GM15510 (cell line): Measurements from ENCODE around the gene P2RX3.

Source experiments
- POLR2A ChIP-seq: IDR thresholded peaks from 3 replicates; pipeline ENCODE4 v1.6.1; 2011; ENCODE audit warnings: borderline replicate concordance; ENCODE audit not compliant: insufficient read length; ENCODE audit errors: extremely low read depth

P2RX3 gene

DNA sequence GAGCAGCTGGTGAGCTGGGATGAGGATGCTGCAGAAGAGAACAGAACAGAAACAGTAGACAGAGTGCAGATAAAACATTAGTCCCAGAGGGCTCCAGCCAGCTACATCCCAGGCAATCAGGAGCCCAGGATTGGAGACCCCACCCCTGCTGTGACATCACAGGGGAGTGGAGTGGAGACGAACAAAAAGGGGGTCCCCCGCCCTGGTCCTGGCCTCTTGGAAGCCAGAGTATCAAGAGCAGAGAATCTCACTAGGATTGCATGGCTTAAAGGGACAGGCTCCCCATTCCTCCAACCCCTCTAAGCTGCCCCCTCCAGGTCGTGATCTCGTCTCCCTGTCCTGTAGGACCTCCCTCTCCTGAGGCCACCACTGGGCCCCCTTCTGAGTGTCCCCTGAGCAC lies at the start of gene P2RX3:
TSS of gene P2RX3 (plus strand) at position 211 of the 400 bp plus-strand sequence. CDS start 199 bp downstream, outside the sequence.
- TF ChIP-seq POLR2A: no peak

DNA sequence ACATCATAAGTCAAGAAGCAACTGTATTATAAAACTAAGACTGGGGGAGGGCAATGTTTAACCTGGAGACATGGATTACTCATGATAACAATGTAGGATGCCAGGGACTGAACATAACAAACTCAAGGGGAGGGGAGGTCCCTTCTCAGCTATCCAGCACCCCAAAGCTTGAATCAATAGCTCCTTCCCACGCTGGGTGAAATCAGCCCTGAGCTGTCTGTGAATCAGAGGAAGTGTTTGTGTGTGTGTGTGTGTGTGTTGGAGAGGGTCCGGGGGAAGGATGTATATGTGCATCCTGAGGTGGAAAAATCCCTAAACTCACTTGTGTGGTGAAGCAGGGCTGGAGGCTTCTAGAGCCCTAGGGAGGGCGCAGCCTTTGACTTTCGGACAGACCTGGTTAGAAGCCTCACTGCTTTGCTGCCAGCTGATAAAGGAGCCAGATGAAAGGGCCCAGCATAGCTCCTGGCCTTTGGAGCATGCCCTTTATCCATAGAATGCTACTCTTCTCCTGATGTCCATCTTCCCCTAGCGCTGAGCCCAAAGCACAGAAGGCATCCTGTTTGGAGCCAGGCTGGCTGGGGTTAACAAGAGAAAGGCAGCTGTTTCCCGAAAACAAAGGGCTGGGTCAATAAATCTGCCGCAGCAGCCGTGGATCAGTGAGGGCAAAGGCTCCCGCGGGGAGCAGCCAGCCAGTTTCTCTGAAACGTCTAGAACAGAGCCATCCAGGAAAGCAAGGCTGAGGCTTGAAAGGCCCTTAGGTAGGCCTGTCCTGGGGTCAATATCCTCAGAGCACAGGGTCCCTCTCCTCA lies 49.2 kb upstream of the P2RX3 start:
- no peak for TF ChIP-seq POLR2A

DNA sequence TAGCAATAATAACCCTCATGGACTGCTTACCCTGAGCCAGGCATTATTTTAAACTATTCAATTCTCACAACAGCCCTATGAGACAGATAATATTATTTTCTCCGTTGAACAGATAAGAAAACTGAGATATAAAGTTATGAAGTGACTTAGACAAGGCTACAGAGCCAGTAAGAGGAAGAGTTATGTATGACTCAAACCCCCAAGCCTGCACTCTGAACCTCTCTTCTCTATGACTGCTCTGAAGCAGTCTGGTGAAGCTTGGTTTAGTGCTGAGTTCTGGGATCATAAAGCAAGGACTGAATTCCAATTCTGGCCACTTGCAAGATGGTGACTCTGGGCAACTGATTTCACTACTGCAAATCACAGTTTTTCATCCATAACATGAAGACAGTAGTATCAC lies 47.9 kb upstream of the P2RX3 start:
- no peak for TF ChIP-seq POLR2A

DNA sequence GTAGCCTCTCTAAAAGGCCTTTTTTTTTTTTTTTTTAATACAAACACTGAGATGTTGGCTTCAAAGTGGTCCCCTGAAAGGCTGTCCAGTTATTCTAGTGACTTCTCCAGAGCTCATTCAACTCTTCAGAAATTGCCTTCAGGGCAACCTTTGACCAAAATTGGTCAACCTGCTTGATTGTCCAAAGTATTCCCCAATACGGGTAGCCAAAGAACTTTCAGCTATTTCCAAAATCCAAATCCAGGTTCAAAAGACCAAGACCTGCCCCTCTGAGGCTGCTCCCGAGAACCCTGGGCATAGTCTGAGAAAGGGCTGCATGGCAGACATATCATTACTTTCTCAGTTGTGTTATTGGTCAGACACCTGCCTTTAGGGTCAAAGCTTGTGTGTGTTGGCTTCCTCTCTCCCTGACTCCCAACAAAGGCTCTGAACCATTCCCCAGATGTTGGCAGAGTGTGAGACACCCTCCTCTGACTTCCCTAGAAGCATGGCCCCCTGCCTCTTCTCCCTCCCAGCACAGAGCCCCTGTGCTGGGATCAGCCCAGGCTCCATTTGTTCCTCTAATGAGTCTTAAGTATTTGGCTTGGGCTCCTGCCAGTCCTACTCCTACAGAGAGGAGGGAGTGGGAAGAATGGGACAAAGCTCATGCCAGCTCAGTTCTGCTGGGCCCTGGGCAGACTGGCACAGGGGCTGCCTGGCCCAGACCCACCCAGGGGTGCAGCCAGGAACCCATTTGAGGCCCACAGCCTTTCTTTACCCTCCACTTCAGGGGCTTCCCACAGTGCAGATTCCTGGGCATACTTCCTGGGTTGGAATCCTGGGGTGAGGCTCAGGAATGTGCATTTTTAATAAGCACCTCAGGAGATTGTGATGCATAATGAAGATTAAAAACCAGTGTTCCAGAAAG lies 43.7 kb upstream of the P2RX3 start:
- no peak for TF ChIP-seq POLR2A

DNA sequence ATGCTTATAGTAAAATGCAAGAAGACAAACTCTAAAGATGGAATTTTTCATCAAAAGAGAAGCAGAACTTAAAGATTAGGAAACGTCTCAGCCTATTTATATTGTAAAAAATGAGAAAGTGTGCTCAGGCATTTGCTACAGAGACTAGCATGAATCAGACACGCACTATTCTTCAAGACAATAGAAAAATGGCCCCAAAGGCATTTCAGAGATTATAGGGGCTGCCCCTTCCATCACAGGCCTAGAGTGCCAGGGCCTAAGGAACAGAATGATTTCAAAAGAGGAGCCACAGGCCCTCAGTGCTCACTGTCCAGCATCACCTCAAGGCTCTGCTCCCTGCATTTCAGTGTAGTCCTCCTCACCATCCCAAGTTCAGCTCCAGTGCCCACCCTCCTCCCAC lies 40.9 kb upstream of the P2RX3 start:
- no peak for TF ChIP-seq POLR2A

DNA sequence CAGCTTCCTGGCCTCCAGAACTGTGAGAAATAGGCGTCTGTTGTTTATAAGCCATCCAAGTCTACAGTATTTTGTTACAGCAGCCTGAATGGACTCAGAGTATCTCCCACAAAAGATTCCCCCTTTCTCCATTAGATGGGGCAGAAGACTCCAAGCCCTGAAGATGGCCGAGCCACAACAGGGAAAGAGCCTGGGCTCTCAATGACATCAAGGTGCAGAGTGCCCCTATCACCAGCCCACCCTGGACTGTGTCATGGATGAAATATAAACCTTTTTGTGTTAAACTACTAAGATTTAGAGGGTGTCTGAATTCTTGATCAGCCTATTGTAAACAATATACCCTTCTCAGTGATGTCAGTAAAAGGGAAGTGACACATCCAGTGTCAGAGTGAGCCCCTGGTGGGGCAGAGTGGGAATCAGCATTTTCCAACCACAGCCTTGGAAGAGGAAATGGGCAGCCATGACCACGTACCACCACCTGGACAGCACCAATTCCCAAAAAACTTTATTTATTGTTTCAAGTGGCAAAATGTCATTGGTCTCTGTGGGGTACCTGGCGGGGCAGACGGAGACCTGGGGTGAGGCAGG lies 38.9 kb upstream of the P2RX3 start:
- no peak for TF ChIP-seq POLR2A

DNA sequence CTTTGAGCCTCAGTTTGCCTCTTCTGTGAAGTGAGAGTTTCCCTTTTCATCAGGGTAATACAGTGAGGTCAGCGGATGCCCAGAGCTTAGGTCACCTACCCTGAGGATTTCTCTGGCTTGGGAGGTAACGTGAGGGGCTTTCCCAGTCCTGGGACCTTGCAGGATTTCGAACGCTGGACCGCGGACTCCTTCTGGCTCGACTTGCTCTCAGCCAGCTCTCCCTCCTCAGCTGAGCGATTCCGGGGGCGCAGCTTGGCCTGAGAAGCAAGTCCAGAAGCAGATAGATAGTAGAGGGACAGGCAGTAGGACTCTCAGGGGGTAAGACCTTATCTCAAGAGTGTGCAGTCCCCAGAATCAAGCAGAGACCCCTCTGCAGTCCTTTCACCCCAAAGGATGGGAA lies 37.4 kb upstream of the P2RX3 start:
- no peak for TF ChIP-seq POLR2A

DNA sequence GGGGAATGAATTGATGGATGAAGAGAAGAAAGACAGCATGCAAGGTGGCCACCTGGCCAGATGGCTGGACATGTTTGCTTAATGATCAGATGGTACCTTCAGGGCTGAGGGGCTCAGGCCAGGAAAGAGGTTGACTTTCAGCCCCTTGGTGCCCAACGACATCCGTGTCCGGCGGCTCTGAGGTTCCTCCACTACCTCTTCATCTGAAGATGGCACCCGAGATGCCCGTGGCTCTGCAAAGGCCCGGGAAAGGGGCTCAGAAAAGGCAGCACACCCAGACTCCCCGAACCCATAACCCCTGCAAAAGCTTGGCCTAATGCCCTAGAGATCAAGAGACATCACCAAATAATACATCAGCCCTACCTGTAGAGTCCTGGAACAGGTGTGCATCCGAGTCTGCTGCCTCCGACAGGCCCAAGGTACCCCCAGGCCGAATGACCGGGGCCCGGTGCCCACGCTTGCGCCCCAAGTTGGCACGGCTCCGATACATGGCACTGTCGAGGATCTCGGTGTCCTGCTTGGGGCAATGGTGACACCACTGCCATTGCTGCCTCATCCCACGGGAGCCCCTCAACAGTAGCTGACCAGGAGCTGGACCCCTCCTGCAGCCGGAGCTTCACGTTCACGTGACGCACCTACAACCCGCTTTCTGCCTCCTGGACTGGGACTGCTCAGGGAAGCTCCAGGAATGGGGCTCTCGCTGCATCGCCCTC lies 36.3 kb upstream of the P2RX3 start:
- TF ChIP-seq POLR2A: no peak

DNA sequence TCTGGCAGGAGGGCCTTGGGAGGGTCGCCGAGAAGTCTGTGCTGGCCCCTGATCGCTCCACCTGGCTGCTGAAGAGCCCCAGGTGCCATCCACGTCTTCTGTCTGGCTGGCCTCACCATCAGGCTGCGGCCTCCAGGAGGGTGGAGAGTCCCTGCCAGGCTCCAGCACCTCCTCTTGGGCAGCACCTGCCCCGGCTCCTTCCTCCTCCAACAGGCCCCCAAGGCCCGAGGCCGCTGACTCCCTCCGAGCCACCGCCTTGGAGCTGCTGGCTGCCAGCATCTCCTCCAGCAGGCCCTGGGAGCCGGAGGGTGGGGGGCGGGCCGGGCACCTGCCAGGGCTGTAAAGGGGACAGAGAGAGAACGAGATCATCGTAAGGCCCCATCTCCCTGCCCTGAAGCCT lies 35.7 kb upstream of the P2RX3 start:
- no peak for TF ChIP-seq POLR2A

DNA sequence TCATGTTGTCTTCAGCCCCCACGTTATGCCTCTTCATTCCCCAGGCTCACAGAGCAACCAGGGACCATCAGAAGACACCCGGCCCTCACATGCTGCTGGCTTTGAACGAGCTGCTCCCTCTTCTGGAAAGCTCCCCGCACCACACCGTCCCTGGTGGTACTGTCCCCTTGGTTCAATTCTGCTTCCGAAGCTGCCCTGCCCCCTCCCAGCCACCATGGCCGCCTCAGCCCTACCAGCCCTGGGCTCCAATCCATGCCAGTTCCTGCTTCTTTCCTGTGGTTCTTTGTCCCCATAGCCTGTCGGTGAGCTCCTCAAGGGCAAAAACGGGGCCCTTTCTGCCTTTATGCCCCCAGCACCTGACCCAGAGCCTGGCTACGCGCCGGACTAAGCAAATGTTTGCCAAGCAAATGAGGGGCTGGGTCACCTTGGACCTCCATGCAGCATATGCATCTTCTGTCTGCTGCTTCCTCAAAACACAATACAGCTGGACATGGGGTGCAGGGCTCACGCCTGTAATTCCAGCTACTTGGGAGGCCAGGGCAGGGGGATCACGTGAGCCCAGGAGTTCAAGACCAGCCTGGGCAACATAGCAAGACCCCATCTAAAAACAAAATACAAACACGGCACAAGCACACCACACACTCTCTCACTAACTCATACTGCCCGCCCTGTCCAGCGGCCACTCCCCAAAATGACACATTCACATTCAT lies 34.7 kb upstream of the P2RX3 start:
- TF ChIP-seq POLR2A: no peak

DNA sequence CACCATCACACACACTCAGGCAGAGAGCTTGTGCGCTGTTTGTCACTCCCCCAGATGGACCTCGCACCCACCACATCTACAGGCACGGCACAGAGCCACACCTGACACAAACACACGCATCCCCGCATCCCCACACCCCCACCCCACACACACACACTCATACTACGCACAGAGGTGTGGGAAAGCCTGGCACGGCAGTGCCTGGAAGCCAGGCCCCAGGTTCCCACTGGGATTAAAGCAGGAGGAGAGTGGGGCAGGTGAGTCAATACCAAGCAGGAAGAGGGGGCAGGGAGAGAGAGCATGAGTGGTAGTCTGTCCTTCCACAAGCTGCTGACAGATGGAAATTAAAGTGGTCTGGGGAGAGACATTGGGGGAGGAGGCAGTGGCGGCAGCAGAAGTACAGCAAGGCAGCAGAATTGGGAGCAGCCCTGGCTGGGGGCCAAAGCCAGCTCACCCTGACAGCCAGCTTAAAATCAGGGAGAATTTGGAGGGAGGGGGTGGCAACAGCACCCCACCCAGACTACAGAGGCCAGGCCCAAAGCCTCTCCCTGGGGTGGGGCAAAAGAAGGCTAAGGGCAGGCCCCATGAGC lies 34.1 kb upstream of the P2RX3 start:
- TF ChIP-seq POLR2A: no peak

DNA sequence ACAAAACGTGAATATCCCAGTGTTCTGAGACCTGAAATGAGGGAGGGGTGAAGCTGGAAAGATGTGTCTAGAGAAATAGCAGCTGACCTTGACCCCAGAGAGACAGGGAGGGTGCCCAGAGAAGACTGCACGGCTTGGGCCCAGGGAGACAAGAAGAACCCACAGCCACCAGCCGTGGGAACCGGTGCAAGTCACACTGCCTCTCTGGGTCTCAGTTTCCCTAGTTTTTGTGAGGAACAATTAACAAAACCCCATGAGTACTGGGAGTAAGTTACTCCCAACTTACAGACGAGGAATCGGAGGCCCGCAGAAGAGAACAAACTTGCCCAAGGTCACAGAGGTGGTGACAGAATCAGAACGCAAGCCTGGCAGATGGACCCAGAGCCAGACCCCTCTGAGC lies 32.6 kb upstream of the P2RX3 start:
- no peak for TF ChIP-seq POLR2A

DNA sequence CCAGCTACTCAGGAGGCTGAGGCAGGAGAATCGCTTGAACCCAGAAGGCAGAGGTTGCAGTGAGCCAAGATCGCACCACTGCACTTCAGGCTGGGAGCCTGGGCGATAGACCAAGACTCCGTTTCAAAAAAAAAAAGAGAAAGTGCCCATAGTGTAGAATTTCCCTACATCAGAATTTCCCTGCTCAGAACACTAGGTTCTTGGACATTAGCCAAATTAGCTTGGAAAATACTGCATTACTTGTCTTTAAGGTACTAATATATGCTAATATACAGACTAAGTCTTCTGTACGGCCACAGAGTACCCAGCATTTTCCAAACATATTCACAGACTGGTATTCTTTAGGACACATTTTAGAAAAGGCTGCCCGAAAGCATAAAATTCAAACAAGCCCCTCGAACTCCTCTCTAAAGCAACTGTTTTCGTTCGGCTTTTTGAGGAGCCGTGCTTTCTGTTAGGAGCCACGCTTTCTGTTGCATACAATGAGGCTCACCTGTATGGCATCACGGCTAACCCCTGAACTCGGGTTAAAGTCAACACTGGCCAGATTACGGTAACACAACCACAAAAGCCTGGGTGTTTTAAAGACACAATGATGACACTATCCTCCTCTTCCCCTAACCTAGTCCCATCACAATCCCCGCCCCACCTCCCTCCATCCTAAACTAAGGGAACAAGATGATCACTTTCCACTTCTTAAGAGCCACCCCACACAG lies 31.8 kb upstream of the P2RX3 start:
- no peak for TF ChIP-seq POLR2A

DNA sequence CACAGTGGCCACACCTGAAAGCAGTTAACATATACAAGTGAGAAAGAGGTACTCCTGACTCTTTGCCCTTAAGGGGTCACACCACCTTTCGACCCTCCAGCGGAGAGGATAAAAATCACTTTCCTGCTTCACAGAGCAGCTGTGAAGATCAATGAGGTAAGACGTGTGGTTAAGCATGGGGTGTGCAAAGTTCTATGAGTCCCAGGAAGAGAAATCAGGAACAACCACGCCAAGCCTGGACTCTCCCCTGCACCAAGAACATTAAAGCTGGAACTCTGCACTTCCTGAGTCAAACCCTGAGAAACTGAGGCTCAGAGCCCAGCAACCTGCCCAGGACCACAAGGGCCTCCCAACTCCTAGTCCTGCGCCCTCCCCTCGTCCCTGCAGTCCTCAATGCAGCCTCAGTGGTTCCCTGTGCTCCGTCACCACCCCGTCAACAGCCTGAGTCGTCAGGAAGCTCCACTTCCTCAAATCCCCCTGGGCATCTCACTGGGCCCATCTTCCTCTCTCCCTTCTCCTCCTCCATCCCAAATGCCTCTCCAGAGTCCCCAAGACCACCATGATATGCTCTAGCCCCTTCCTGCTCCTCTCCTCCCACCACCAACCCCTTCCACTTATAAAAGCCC lies 31.1 kb upstream of the P2RX3 start:
- no peak for TF ChIP-seq POLR2A
